ENCODE data around the gene CBY1. TPM values are rescaled to one million over a fixed set of nuclear protein-coding genes. Genes with fewer than 3 reads are reported as not detected.

The CBY1 gene
- total RNA-seq, 1 experiment from 2014 or later = 25.0 TPM

Other genes with a start within 250 kb of the CBY1 start
- gene KCNJ4, start 201.4 kb upstream of the CBY1 start, total RNA-seq (2014; rRNA removed; shearing (Covaris generic)) = 0.60 and 1.1 TPM in 2 replicates
- 52.2 and 72.8 TPM in 2 replicates for gene KDELR3, start 188.5 kb upstream of the CBY1 start, total RNA-seq (2014; rRNA removed; shearing (Covaris generic))
- 128 and 155 TPM in 2 replicates for gene DDX17, start 150.3 kb upstream of the CBY1 start, total RNA-seq (2014; rRNA removed; shearing (Covaris generic))
- 0.14 and 3.7 TPM in 2 replicates for gene DMC1, start 86.5 kb upstream of the CBY1 start, total RNA-seq (2014; rRNA removed; shearing (Covaris generic))
- gene FAM227A, start 246 bp upstream of the CBY1 start, total RNA-seq (2014; rRNA removed; shearing (Covaris generic)) = 0.23 and 0.33 TPM in 2 replicates
- gene TOMM22, start 25.3 kb downstream of the CBY1 start, total RNA-seq (2014; rRNA removed; shearing (Covaris generic)) = 90.7 and 97.3 TPM in 2 replicates
- gene JOSD1, start 44.3 kb downstream of the CBY1 start, total RNA-seq (2014; rRNA removed; shearing (Covaris generic)) = 40.7 and 52.1 TPM in 2 replicates
- gene GTPBP1, start 49.3 kb downstream of the CBY1 start, total RNA-seq (2014; rRNA removed; shearing (Covaris generic)) = 12.1 and 12.9 TPM in 2 replicates
- gene SUN2, start 99.4 kb downstream of the CBY1 start, total RNA-seq (2014; rRNA removed; shearing (Covaris generic)) = 42.0 and 57.2 TPM in 2 replicates
- 6.4 and 6.6 TPM in 2 replicates for gene DNAL4, start 137.5 kb downstream of the CBY1 start, total RNA-seq (2014; rRNA removed; shearing (Covaris generic))
- 3.1 and 4.1 TPM in 2 replicates for gene NPTXR, start 187.4 kb downstream of the CBY1 start, total RNA-seq (2014; rRNA removed; shearing (Covaris generic))
- gene CBX6, start 215.6 kb downstream of the CBY1 start, total RNA-seq (2014; rRNA removed; shearing (Covaris generic)) = 19.6 and 21.5 TPM in 2 replicates

Measured in H4 (cell line).